ENCODE measurements around the gene TLX3.

The TLX3 gene

DNA sequence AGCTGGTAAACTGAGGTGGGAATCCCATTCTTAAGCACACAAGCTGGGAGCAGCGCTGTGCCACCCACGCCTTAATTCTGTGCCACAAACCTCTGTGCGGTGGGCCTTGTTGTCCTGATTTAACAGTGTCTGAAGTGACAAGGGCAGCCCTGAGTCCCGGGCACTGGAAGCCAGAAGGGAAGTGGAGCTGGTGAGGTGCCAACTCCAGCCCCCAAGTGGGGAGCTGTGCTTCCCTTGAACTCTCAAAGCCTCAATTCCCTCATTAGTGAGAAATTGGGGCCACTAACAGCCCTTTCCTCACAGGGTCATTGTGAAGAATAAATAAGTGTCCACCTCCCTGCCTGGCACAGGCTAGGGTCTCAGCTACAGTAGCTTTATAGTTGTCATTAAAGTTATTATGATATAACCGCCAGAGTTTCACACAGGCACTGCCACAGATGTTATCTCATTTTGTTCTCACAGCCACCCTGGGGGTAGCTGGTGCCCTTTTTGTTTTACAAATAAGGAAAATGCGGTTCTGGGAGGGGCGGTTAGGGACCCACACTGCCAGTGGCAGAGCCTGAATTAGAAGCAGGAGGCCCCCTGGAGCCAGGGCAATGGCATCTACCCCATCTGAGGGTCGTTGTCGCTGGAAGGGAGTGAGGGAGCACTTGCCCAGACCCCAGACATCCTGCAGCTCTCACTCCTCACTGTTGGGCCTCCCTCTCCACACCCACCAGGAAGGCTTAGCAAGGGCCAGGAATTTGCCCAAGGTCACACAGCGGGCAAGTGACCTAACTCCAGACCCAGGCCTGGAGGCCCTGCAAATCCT is 2.1 kb upstream of the TLX3 start:
- DNase-seq = no peak

DNA sequence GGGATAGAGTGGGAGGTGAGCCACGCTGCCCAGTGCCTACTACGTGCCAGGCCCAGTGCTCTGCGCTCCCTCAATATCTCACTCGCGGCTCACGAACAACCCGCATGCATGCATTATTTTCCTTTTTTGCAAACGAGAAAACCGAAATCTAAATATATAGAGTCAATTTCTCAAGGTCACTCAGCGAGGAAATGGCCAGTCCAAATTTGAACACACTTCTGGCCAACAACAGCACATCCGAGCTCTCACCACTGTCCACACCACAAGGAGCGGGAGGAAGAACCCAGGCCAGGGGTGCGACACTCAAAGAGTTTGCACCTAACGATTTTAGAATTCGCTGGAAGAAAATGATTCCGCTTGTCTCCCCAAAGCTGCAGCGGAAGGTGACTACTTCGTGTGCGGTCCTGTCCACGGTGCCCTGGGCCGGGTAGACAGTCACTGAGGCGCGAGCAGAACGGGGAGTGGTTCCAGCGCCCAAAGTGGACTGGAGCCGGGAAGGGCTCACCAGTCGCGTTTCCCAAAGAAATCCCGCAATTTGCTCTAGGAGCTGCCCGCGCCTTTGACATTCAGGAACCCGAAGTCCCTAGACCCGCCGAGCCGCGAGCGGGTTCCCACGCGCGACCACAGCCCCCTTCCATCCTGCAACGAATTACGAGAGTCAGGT is 1.1 kb upstream of the TLX3 start:
- DNase-seq = no peak

- DNase-seq = no peak
These were observed 496 bp downstream of the TLX3 start for GRCh38 chr5:171309276-171310211.

DNA sequence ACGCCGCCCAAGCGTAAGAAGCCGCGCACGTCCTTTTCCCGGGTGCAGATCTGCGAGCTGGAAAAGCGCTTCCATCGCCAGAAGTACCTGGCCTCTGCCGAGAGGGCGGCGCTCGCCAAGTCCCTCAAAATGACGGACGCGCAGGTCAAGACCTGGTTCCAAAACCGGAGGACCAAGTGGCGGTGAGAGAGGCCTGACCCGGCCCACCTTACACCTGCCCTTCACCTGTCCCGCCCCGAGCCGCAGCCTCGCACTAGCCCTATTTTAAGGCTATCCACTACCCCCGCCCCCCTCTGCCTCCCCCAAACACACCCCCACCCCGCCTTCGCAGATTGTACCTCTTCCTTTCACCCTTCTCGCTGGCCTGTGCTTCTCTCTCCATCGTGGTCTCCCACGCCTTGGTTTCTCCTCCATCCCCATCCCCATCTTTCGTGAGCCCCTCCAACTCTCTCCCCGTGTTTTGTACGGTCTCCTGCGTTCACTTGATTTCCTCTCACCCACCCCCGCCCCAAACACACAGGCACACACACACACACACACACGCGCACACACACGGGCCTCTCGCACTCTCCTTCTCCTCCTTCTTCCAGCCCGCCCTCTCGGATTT is 1.3 kb downstream of the TLX3 start:
- DNase-seq = no peak

- no peak for DNase-seq
These were observed 1.8 kb downstream of the TLX3 start for GRCh38 chr5:171310819-171311321.

DNA sequence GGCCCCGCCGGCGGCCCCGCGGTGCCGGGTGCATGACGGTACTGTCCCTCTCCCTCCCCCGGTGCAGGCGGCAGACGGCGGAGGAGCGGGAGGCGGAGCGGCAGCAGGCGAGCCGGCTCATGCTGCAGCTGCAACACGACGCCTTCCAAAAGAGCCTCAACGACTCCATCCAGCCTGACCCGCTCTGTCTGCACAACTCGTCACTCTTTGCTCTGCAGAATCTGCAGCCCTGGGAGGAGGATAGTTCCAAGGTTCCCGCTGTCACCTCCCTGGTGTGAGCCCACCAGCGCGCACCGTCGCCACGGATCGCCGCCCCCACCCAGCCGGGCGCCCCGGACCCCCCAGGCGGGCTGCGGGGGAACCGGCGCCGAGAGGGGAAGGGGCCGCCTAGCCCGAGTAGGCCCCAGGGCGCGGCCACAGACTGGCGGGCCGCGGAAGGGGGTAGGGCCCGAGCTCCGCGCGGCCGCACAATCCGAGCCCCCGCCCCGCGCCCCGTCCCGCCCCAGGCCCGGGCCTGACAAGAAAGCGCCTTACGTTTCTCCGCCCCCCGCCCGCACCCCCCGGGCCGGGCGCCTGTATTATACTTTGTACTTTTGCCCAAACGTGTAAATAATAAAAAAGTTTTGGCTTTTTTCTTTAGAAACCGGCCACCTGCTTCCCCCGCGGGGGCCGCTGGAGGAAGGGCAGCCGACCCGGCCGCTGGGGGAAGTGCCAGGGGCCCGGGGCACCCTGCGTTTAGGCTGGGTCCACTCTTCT is 2.5 kb downstream of the TLX3 start:
- DNase-seq = no peak

- no peak for DNase-seq
These were observed 3.3 kb downstream of the TLX3 start for GRCh38 chr5:171312129-171312974.

GRCh38 chr5:171313481-171314206 is 4.6 kb downstream of the TLX3 start:
- DNase-seq = no peak

DNA sequence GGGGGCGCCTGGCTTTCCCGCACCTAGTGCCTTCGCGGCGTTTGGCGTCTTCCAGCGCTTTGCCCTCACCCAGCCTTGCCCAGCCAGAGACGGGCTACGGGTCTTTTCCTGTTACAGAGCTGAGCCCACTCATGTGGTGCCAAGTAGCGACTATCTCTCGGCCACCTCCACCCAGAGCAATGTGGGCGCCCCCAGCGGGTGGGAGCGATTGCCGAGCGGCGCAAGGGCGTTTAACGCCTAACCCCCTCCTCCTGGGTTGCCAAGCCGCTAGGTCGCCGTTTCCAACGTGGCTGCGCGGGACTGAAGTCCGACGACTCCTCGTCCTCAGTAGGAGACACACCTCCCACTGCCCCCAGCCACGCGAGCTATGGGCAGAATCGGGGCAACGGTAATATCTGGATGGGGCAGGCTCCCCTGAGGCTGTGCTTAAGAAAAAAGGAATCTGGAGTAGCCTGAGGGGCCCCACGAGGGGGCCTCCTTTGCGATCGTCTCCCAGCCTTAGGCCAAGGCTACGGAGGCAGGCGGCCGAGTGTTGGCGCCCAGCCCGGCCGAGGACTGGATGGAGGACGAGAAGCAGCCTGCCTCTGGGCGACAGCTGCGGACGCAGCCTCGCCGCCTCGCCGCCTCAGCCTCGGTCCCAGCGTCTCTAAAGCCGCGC is 5.8 kb downstream of the TLX3 start:
- no peak for DNase-seq

DNA sequence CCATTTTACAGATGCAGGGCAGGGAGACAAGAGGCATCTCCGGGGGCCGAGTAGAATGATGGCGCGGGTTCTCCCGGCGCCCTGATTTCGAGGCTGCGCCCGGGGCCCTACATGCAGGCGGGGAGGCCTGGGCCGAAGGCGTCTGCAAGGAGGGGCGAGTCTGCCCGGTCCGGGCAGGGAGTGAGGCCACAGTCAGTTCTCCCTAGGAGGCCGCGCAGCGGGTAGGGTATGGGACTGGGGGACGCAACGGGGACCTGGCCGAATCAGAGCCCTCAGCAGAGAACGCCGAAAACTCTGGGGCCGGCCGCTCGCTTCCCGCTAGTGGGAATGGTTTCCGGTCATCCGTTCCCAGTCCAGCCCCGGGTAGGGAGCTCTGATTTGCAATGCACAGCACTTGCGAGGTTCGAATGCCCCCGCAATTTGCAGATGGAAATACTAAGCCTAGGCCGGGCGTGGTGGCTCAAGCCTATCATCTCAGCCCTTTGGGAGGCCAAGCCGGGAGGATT is 6.4 kb downstream of the TLX3 start:
- no peak for DNase-seq

- DNase-seq = no peak
These were observed 6.8 kb downstream of the TLX3 start for GRCh38 chr5:171315925-171316257.

GRCh38 chr5:171316258-171317121 is 7.4 kb downstream of the TLX3 start:
- DNase-seq = no peak

DNA sequence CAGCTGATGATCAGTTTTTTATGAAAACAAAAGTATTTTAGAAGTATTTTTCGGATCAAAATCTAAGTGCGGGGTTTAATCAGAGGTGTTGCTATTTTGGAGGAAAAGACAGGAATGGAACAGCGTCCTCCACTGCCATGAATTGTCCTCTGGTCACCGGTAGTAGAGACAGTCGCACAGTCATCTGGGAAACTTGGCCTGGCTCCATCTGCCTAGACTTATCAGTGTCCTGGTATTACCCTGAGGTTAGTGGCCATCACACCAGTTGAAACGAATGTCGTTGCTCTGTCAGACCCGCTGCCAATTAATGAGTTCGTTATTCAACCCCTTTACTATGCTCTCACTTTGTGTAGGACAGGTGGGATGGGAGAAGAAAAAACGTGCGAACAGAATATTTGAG is 8.2 kb downstream of the TLX3 start:
- DNase-seq = no peak

DNA sequence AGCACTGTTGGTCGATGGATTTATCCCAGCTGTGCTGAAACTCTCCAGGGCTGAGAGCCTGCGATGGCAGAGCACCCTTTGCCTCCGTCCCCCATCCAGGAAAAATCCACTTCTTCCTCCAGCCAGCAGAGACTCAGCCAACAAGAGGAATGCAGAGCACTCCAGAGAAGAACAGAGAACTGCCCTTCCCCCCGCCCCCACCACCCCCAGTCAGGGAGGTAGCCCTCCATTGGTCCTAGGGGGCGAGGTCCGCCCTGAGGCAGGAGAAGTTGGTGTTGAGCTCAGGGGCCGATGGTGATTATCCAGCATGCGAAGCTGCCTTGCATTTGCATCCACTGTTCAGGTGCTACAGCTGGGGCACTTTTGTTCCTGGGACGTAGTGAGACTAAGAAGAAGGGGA is 9.0 kb downstream of the TLX3 start:
- no peak for DNase-seq

DNA sequence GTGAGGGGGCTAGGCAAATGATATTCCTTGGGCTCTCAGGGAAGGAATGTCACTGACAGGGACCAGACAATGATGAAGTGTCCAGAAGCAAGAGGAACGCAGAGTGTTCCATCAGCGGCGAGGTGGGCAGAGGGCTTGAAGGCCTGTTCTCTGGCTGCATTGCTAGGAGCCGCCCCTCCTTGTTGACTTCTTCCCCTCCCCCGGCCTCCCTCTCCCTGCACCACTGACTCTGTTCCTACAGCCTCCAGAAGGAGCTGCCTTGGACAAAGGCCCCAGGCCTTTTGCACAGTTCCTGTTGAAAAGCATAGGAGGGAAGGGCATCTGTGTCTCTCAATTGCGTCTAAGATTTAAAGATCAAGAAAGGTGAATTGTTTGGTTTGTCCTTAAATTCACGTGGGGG is 12.4 kb downstream of the TLX3 start:
- DNase-seq = no peak

DNA sequence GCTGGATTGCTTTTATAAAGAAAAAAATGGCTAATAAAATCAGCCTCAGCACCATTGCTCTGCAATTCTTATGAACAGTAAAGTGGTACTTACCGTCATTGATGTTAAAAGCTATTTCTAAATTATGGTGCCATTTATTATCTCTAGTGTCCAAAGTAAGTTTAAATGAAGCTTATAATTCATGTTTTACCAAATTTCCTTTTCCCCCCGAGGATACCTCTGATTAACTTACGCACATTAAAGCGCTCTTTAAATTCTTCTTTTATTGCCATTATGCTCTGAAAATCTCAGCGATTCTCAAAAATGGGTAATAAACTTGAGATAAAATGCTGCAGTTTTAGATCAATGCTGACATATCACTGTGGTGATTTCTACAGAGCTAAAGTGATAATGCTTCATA is 13.5 kb downstream of the TLX3 start:
- no peak for DNase-seq

DNA sequence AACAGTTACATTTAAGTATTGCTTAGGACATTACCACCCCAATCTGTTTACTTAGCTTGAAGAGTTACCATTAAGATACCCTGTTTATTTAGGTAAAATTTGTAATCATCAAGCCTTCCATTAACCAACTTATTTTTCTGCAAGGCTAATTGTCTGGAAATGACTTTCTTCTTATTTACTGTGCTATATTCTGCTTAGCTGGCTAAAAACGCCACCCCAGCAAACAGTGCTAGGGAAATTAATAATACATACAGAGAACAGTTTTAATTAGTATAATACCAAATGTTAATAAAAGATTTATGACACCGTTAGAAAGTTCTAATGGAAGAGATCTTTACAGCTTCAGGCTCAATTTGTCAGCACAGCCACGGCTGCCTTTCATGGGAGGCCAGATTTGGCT is 14.0 kb downstream of the TLX3 start:
- no peak for DNase-seq

- no peak for DNase-seq
These were observed 15.0 kb downstream of the TLX3 start for GRCh38 chr5:171323806-171324632.
